Tibial artery (tissue), 4 donors: Measurements from ENCODE around the gene AGR2.

Experiments used
- DNase-seq, 2 donors: peaks; one replicate each; pipeline ENCODE4 v3.0.0-alpha.2; 2019
- H3K27ac ChIP-seq, 2 donors: fragments of 200-600 bp; sonication (generic) in 1 of 2; 1 replicate in 1 of 2; 2 replicates in 1 of 2; pipeline ENCODE4 v1.5.1; 2018 to 2019; ENCODE audit warnings: mild to moderate bottlenecking in 1 of 2
- H3K27me3 ChIP-seq, 2 donors: fragments of 200-600 bp; sonication (generic) in 1 of 2; one replicate each; pipeline versions ENCODE4 v1.5.1 to v1.6.0; 2016 to 2019
- H3K36me3 ChIP-seq, 3 donors: fragments of 200-600 bp; sonication (generic) in 2 of 3; one replicate each; pipeline ENCODE4 v1.5.1; 2016 to 2019; ENCODE audit warnings: mild to moderate bottlenecking in 2 of 3
- H3K4me1 ChIP-seq, 4 donors: fragments of 200-600 bp; sonication (generic) in 2 of 4; 1 replicate in 3 of 4; 2 replicates in 1 of 4; pipeline ENCODE4 v1.5.1; 2016 to 2019
- H3K4me3 ChIP-seq, 2 donors: fragments of 200-600 bp; sonication (generic) in 1 of 2; 1 replicate in 1 of 2; 2 replicates in 1 of 2; pipeline ENCODE4 v1.5.1; 2018 to 2019; ENCODE audit warnings: mild to moderate bottlenecking in 2 of 2
- H3K9me3 ChIP-seq, 3 donors: fragments of 200-600 bp; sonication (generic) in 1 of 3; one replicate each; pipeline ENCODE4 v1.5.1; 2016 to 2019
- CTCF ChIP-seq, 2 experiments: fragments of 200-600 bp in 1 of 2; fragments of 450-650 bp in 1 of 2; IDR thresholded peaks; one replicate each; pipeline ENCODE4 v1.5.1; 2017 to 2019; ENCODE audit warnings: antibody characterized with exemption in 2 of 2, mild to moderate bottlenecking in 1 of 2, moderate library complexity in 1 of 2
- intact Hi-C: fragments of 100-400 bp; cut with DNase I; formaldehyde crosslinking; loops from one replicate; pipeline ENCODE4 v1.15.0; 2023; ENCODE audit warnings: low total_unique reads

AGR2 gene

GRCh38 chr7:16785846-16786245 is 19.0 kb downstream of the AGR2 start:
- H3K27me3 ChIP-seq = no peaks in the 10 kb centered on the region
- no peak overlapping the region for H3K4me3 ChIP-seq
- intact Hi-C loops = no loop called here
- no peak for TF ChIP-seq CTCF (IDR thresholded peaks at IDR 0.05)
- H3K9me3 ChIP-seq = no peaks in the 10 kb centered on the region
- H3K36me3 ChIP-seq = no peaks in the 10 kb centered on the region
- H3K4me1 ChIP-seq = no peaks in the 10 kb centered on the region
- no peak overlapping the region for H3K27ac ChIP-seq
- DNase-seq = no peak

GRCh38 chr7:16785321-16785720 is 19.5 kb downstream of the AGR2 start:
- no peaks in the 10 kb centered on the region for H3K9me3 ChIP-seq

GRCh38 chr7:16780596-16780995 is 24.2 kb downstream of the AGR2 start:
- intact Hi-C loops = no loop called here
- no peak for DNase-seq

More at GRCh38 chr7:16785321-16785720, 19.5 kb downstream of the AGR2 start:
- no peaks in the 10 kb centered on the region for H3K4me1 ChIP-seq
- no peak overlapping the region for H3K4me3 ChIP-seq
- H3K27me3 ChIP-seq = no peaks in the 10 kb centered on the region
- DNase-seq = no peak
- intact Hi-C loops = no loop called here
- no peak for TF ChIP-seq CTCF (IDR thresholded peaks at IDR 0.05)
- no peak overlapping the region for H3K27ac ChIP-seq
- H3K36me3 ChIP-seq = no peaks in the 10 kb centered on the region

GRCh38 chr7:16779051-16779450 is 25.7 kb downstream of the AGR2 start:
- DNase-seq = no peak
- no peak for TF ChIP-seq CTCF (IDR thresholded peaks at IDR 0.05)
- H3K27ac ChIP-seq = no peak overlapping the region
- intact Hi-C loops = no loop called here
- H3K36me3 ChIP-seq = no peaks in the 10 kb centered on the region
- no peaks in the 10 kb centered on the region for H3K27me3 ChIP-seq
- no peaks in the 10 kb centered on the region for H3K4me1 ChIP-seq
- H3K4me3 ChIP-seq = no peak overlapping the region
- H3K9me3 ChIP-seq = no peaks in the 10 kb centered on the region

More at GRCh38 chr7:16780596-16780995, 24.2 kb downstream of the AGR2 start:
- Histone ChIP-seq H3K27me3 (no peaks in the 10 kb centered on the region), H3K9me3 (no peaks in the 10 kb centered on the region), H3K4me1 (no peaks in the 10 kb centered on the region), H3K4me3 (no peak overlapping the region), H3K27ac (no peak overlapping the region), H3K36me3 (no peaks in the 10 kb centered on the region)
- TF ChIP-seq CTCF (IDR thresholded peaks at IDR 0.05) = no peak

- no peak for DNase-seq
- H3K27ac ChIP-seq = no peak overlapping the region
- no peaks in the 10 kb centered on the region for H3K4me1 ChIP-seq
- H3K27me3 ChIP-seq = no peaks in the 10 kb centered on the region
- TF ChIP-seq CTCF (IDR thresholded peaks at IDR 0.05) = no peak
- no peaks in the 10 kb centered on the region for H3K9me3 ChIP-seq
- intact Hi-C loops = no loop called here
- H3K4me3 ChIP-seq = no peak overlapping the region
- no peaks in the 10 kb centered on the region for H3K36me3 ChIP-seq
Observed at GRCh38 chr7:16778476-16778875, 26.3 kb downstream of the AGR2 start.

- Histone ChIP-seq H3K36me3 (no peaks in the 10 kb centered on the region), H3K27me3 (no peaks in the 10 kb centered on the region), H3K4me3 (no peak overlapping the region), H3K27ac (no peak overlapping the region), H3K9me3 (no peaks in the 10 kb centered on the region), H3K4me1 (no peaks in the 10 kb centered on the region)
- no peak for TF ChIP-seq CTCF (IDR thresholded peaks at IDR 0.05)
- DNase-seq = no peak
- intact Hi-C loops = no loop called here
Observed at GRCh38 chr7:16776053-16776452, 28.7 kb downstream of the AGR2 start.
